Measurements from ENCODE around the gene DYSF.
"Not testable (repeated sequence)": the region's sequence is repeated elsewhere in the genome, so short reads cannot be mapped to it uniquely, and the experiment has no call there.

DYSF gene

GRCh38 chr2:71629273-71629672, 175.9 kb downstream of the DYSF start:
- no peak for DNase-seq

GRCh38 chr2:71629771-71630453, 176.6 kb downstream of the DYSF start:
- no peak for DNase-seq

DNA sequence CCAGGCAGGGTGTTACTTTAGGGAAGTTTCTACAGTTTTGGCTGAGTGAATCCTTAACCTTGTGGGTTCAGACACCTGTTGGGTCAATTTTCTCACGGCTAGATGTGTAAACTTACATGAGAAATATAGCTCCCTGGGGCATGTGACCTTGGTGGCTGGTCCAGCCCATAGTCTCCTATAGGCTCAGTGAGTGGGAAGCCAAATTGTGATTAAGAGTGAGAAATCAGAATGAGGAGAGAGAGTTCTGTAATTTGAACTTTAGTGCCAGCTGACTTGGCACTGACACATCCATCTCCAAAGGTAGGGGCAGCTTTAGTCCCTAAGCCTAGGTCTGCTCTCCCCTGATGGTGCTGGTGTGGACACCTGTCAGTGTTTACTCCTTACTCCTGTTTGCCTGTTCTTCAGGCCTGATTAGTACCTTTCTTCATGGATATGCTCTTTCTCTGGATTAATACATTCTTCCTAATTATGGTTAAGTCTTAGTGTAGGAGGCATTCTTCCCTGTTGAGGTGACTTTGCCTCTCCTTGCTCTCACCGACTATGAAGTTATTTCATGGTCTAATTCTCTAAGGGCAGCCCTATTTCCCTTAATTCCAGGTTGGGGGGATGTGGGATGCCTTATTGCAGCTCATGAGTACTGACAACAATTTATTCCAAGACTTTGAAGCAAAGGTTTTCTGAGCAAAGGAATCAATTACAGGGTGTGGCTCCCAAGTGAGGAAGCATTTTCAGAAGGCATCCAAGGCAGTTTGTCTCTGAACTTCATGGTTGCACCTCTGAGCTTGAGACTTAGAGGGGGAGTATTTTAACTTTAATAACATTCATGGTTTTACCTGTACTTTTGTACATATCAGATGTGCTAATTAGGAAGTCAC, 177.3 kb downstream of the DYSF start:
- no peak for DNase-seq

DNA sequence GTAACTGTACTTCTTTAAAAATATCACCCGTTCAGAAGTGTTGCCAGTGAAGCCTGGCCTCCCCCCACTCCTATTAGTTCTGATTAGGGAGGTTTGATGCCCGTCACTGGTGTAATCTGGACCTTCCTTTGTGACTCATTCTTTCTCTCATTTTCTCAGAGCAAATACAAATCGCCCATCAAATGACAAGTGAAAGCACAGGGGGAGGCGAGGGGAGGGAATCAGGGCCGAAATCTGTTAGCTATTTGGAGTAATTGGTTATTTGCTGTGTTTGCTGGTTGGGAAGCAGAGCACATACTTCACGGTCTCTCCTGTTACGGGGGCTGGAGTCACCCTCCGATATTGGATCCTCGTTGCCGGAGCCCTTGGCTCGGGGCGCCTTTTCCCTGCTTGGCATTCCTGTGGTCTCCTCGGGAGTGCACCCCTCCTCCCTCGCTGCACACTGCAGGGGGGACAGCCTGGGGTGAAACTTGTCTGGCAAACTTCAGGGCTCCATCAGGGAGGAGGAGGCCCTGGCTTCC, 178.1 kb downstream of the DYSF start:
- DNase-seq: no peak

DNA sequence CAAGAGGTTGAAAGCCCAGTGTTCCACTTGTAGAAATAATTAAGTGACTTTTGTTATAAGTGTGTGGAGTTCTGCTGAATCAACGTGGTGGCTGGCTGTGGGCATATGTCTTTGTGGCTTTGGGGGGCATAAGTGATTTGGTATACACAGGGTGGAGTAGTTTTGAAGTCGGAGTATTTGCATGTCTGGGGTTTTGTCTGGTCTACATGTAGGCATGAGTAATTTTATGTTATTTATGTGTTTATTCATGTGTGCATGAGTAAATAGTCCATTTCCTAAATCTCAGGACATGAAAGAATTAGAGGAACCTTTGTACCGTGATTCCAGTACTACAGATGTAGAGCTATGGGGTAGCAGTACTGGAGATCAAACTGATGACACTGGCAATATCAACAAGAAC, 179.7 kb downstream of the DYSF start:
- DNase-seq: no peak

GRCh38 chr2:71634567-71634966, 181.2 kb downstream of the DYSF start:
- no peak for DNase-seq

- DNase-seq: no peak
Measured at GRCh38 chr2:71635798-71636197, 182.4 kb downstream of the DYSF start.

DNA sequence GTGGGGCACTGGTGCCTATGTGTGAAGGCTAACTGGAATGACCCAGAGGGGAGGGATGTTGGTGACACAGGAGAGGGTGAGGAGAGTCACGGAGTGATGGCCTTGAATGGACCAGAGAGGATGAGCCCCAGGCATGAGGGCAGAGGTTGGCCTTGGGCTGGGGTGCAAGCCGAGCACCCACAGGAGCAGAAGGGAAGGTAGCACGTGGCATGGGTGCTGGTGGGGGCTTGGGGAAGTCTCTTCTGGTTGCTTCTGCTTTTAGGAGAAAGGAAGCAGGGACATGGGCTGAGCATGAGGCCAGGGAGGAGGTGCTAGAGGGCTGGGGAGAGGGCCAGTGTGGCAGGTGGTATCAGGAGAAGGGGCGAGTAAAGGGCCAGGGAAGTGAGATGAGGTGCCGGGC, 183.8 kb downstream of the DYSF start:
- no peak for DNase-seq

DNA sequence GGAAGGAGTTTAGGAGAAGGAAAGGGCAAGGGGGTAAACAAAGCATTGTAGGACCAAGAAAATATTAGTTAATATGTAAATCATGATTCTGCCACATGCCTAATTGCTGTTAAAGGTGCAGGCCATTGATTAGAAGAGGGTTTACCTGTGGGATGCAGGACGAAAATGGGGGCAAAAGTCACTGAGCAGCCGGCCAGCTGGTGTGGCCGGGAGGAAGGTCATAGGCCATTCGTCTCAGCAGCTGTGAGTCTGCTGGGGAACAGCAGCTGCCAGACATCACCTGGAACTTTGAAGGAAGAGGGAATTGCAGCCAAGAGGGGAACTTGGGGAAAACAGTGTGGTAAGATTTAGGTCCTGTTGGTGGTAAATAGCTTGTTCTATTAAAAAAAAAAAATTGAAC, 184.4 kb downstream of the DYSF start:
- no peak for DNase-seq

GRCh38 chr2:71639735-71640134, 186.4 kb downstream of the DYSF start:
- DNase-seq: no peak

- DNase-seq: no peak
Measured at GRCh38 chr2:71640489-71640888, 187.1 kb downstream of the DYSF start.

GRCh38 chr2:71643674-71644357, 190.5 kb downstream of the DYSF start:
- DNase-seq: no peak

DNA sequence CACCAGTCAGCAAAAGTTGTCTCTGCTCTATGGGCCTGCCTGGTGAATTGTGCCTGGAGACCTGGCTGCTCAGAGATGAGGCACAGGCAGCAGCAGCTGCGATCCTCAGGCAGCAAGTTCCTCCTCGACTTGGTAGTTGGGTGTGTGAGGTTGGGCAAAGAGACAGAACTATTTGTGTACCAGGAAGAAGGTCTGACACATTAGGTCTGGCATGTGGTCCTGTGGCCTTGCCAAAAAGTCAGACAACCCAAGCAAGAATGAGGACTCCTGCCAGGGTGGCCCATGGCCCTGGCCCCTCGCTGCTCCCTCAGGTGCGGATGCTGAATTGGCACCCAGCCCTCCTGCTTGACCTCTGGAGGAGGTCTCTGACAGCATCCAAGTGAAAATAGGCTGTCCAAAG, 192.7 kb downstream of the DYSF start:
- no peak for DNase-seq

GRCh38 chr2:71647356-71647755, 194.0 kb downstream of the DYSF start:
- no peak for DNase-seq

DNA sequence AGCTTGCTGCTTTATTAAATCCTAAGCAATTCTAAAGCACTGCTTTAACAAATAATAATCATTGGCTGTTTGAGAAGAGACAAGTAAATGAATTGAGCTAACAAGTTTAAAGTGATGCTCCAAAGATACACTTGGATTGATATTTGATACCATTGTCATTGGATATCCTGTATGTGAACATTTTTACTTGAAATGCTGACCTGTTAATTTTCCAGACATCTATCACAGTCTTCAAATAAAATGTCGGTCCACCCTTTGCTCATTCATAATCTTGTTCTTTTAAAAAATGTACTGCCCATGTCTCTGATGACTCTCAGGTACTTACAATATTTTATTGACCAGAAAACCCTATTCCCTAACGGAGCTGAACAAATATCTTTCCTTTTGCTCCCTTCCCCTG, 202.1 kb downstream of the DYSF start:
- no peak for DNase-seq

DNA sequence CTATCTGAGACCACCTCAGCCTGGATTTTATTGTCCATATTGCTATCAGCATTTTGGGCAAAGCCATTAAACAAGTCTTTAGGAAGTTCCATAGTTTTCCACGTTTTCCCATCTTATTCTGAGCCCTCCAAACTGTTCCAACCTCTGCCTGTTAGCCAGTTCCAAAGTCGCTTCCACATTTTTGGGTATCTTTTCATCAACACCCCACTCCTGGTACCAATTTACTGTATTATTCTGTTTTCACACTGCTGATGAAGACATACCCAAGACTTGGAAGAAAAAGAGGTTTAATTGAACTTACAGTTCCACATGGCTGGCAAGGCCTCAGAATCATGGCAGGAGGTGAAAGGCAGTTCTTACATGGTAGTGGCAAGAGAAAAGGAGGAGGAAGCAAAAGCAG, 204.9 kb downstream of the DYSF start:
- not testable (repeated sequence) for DNase-seq

DNA sequence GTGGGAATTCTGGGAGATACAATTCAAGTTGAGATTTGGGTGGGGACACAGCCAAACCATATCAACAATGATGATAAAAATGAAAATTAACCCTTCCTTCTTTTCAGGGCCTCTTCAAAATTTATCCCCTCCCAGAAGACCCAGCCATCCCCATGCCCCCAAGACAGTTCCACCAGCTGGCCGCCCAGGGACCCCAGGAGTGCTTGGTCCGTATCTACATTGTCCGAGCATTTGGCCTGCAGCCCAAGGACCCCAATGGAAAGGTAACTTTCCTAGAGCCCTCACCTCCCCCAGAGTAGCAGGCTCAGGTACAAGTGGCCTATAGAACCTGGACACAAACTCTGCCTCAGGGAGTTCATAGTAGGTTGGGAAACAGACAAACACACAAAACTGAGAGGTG, 205.4 kb downstream of the DYSF start:
- no peak for DNase-seq

GRCh38 chr2:71659868-71660518, 206.6 kb downstream of the DYSF start:
- DNase-seq: no peak

GRCh38 chr2:71661782-71662181, 208.4 kb downstream of the DYSF start:
- no peak for DNase-seq

GRCh38 chr2:71662665-71663394, 209.5 kb downstream of the DYSF start:
- no peak for DNase-seq

- DNase-seq: no peak
Measured at GRCh38 chr2:71664161-71664560, 210.8 kb downstream of the DYSF start.
